Measurements from ENCODE around the gene TBL1X.

The TBL1X gene

DNA sequence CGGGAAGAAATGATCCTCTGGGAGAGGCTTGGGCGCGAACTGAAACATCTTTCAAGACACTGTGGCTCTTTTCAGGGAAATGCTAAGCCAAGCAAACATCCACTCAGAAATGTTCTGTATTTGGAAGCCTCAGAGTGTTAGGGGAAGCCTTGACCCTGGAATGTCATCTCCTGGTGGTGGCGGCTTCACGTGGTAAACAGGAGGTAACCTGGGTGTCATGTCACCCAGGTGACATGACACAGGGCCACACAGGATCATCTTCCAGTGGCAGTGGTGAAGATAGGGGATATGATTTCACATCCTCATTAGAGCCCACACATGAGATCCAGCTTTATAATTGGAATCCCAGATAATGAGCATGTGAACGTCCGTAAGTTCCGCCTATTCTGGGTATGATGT, 140.0 kb downstream of the TBL1X start:
- no peak overlapping the region for H2AFZ ChIP-seq (ENCODE audit: low read length)
- no peak overlapping the region for H3K4me2 ChIP-seq (ENCODE audit: insufficient read depth, low read length, poor library complexity, severe bottlenecking)
- no peak overlapping the region for H2AK5ac ChIP-seq (ENCODE audit: low read depth, low read length)
- H2BK12ac ChIP-seq (ENCODE audit: low read length) = no peak overlapping the region
- no peak overlapping the region for H3K14ac ChIP-seq (ENCODE audit: low read length)
- no peak overlapping the region for H2BK5ac ChIP-seq (ENCODE audit: low read length)
- no peaks in the 10 kb centered on the region for H3K9me3 ChIP-seq (replicated peaks in 1 of 2; ENCODE audit: control insufficient read depth in 2 of 2, insufficient read depth in 1 of 2, low read depth in 1 of 2, low read length in 2 of 2)
- H3K18ac ChIP-seq (ENCODE audit: low read length) = no peak overlapping the region
- no peak overlapping the region for H3K27ac ChIP-seq (replicated peaks; ENCODE audit: low read length)
- H2BK120ac ChIP-seq (ENCODE audit: low read depth, low read length) = no peak overlapping the region
- H3K27me3 ChIP-seq (ENCODE audit: control insufficient read depth in 3 of 3, insufficient read depth in 3 of 3, low read depth in 1 of 3, low read length in 3 of 3) = no peaks in the 10 kb centered on the region
- no peak for DNase-seq (ENCODE audit: low spot score)
- no peak overlapping the region for H4K91ac ChIP-seq (ENCODE audit: low read depth, low read length, poor library complexity)
- H3K36me3 ChIP-seq (replicated peaks in 1 of 2; ENCODE audit: control insufficient read depth in 2 of 2, insufficient read depth in 2 of 2, low read length in 2 of 2) = no peaks in the 10 kb centered on the region
- no peak overlapping the region for H4K8ac ChIP-seq (ENCODE audit: low read depth, low read length)
- H3K79me1 ChIP-seq (ENCODE audit: low read depth, low read length) = peaks cover 2% of the 10 kb centered on the region
- WGBS, 2 donors (ENCODE audit: extremely low coverage in 2 of 2, insufficient read length in 2 of 2, insufficient replicate concordance in 1 of 2) = no CpG with 5 or more reads among the region's 8 CpGs
- H3K23ac ChIP-seq (ENCODE audit: low read depth, low read length, poor library complexity) = no peak overlapping the region
- no peak overlapping the region for H3K4me3 ChIP-seq (ENCODE audit: low read length in 2 of 2)
- H2BK15ac ChIP-seq (ENCODE audit: low read length) = no peak overlapping the region
- no peak overlapping the region for H3K4ac ChIP-seq (ENCODE audit: low read length)
- no peak overlapping the region for H3K9ac ChIP-seq (ENCODE audit: low read depth, low read length, poor library complexity)
- peaks cover 0 to 1% of the 10 kb centered on the region in 2 donors for H3K4me1 ChIP-seq (ENCODE audit: control insufficient read depth in 2 of 2, insufficient read depth in 1 of 2, low read depth in 1 of 2, low read length in 2 of 2)

DNA sequence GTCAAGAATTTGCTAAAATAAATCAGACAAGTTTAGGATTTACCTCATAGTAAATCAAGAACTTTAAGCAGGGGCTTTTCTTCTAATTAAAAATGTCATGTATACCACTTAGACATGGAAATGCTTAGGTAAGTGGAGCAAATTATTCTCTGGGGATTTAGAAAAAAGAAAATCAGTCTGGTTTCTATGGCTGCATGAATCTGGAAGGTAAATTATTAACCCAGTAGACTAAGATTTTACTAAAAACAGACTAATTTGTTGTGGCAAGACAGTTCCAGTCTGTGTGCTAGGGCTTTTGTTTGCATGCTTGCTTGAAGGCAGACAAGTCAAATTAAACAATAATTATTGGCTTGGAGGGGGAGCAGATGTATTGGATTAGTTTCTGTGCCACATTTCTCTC, 140.6 kb downstream of the TBL1X start:
- Histone ChIP-seq H3K14ac (ENCODE audit: low read length) (no peak overlapping the region), H2AK5ac (ENCODE audit: low read depth, low read length) (no peak overlapping the region), H3K4me2 (ENCODE audit: insufficient read depth, low read length, poor library complexity, severe bottlenecking) (no peak overlapping the region), H3K9me3 (replicated peaks in 1 of 2; ENCODE audit: control insufficient read depth in 2 of 2, insufficient read depth in 1 of 2, low read depth in 1 of 2, low read length in 2 of 2) (no peaks in the 10 kb centered on the region), H2AFZ (ENCODE audit: low read length) (no peak overlapping the region), H3K4ac (ENCODE audit: low read length) (no peak overlapping the region), H3K4me3 (ENCODE audit: low read length in 2 of 2) (no peak overlapping the region), H2BK120ac (ENCODE audit: low read depth, low read length) (no peak overlapping the region), H3K18ac (ENCODE audit: low read length) (no peak overlapping the region), H4K91ac (ENCODE audit: low read depth, low read length, poor library complexity) (no peak overlapping the region), H2BK12ac (ENCODE audit: low read length) (no peak overlapping the region), H3K23ac (ENCODE audit: low read depth, low read length, poor library complexity) (no peak overlapping the region), H3K9ac (ENCODE audit: low read depth, low read length, poor library complexity) (no peak overlapping the region), H3K27ac (replicated peaks; ENCODE audit: low read length) (no peak overlapping the region), H3K36me3 (replicated peaks in 1 of 2; ENCODE audit: control insufficient read depth in 2 of 2, insufficient read depth in 2 of 2, low read length in 2 of 2) (no peaks in the 10 kb centered on the region), H3K27me3 (ENCODE audit: control insufficient read depth in 3 of 3, insufficient read depth in 3 of 3, low read depth in 1 of 3, low read length in 3 of 3) (no peaks in the 10 kb centered on the region), H3K4me1 (ENCODE audit: control insufficient read depth in 2 of 2, insufficient read depth in 1 of 2, low read depth in 1 of 2, low read length in 2 of 2) (peaks cover 0 to 2% of the 10 kb centered on the region in 2 donors), H4K8ac (ENCODE audit: low read depth, low read length) (no peak overlapping the region), H3K79me1 (ENCODE audit: low read depth, low read length) (peaks cover 2% of the 10 kb centered on the region), H2BK15ac (ENCODE audit: low read length) (no peak overlapping the region), H2BK5ac (ENCODE audit: low read length) (no peak overlapping the region)
- no peak for DNase-seq (ENCODE audit: low spot score)

DNA sequence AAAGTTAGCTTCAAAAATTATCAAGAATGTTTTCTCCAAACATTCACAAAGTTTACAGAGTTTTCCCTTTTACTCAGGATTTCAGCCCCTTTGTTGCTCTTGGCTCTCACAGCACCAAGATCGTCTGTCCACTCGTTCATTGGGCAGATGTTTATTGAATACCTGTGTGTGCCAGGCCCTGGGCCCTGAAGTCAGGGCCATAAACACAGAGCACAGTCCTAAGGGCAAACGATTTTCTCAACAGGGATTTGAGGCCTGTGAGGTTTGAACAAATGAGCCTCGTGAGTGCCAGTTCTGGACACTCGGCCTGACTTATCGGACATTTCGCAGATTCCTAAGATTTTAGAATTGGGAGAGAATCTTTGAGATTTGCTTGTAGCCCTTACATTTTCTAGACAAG, 142.1 kb downstream of the TBL1X start:
- no peak overlapping the region for H3K4ac ChIP-seq (ENCODE audit: low read length)
- H3K79me1 ChIP-seq (ENCODE audit: low read depth, low read length) = peaks cover 6% of the 10 kb centered on the region
- no CpG with 5 or more reads among the region's 7 CpGs for WGBS, 2 donors (ENCODE audit: extremely low coverage in 2 of 2, insufficient read length in 2 of 2, insufficient replicate concordance in 1 of 2)
- no peak for DNase-seq (ENCODE audit: low spot score)
- no peak overlapping the region for H4K91ac ChIP-seq (ENCODE audit: low read depth, low read length, poor library complexity)
- no peak overlapping the region for H3K4me3 ChIP-seq (ENCODE audit: low read length in 2 of 2)
- no peak overlapping the region for H2BK120ac ChIP-seq (ENCODE audit: low read depth, low read length)
- no peak overlapping the region for H3K18ac ChIP-seq (ENCODE audit: low read length)
- no peak overlapping the region for H3K27ac ChIP-seq (replicated peaks; ENCODE audit: low read length)
- no peak overlapping the region for H3K4me2 ChIP-seq (ENCODE audit: insufficient read depth, low read length, poor library complexity, severe bottlenecking)
- H3K14ac ChIP-seq (ENCODE audit: low read length) = no peak overlapping the region
- H2BK5ac ChIP-seq (ENCODE audit: low read length) = no peak overlapping the region
- no peak overlapping the region for H2AK5ac ChIP-seq (ENCODE audit: low read depth, low read length)
- H3K9ac ChIP-seq (ENCODE audit: low read depth, low read length, poor library complexity) = no peak overlapping the region
- no peaks in the 10 kb centered on the region for H3K27me3 ChIP-seq (ENCODE audit: control insufficient read depth in 3 of 3, insufficient read depth in 3 of 3, low read depth in 1 of 3, low read length in 3 of 3)
- peaks cover 0 to 9% of the 10 kb centered on the region in 2 donors for H3K4me1 ChIP-seq (ENCODE audit: control insufficient read depth in 2 of 2, insufficient read depth in 1 of 2, low read depth in 1 of 2, low read length in 2 of 2)
- H3K36me3 ChIP-seq (replicated peaks in 1 of 2; ENCODE audit: control insufficient read depth in 2 of 2, insufficient read depth in 2 of 2, low read length in 2 of 2) = no peaks in the 10 kb centered on the region
- H2BK15ac ChIP-seq (ENCODE audit: low read length) = no peak overlapping the region
- no peak overlapping the region for H2BK12ac ChIP-seq (ENCODE audit: low read length)
- no peaks in the 10 kb centered on the region for H3K9me3 ChIP-seq (replicated peaks in 1 of 2; ENCODE audit: control insufficient read depth in 2 of 2, insufficient read depth in 1 of 2, low read depth in 1 of 2, low read length in 2 of 2)
- H4K8ac ChIP-seq (ENCODE audit: low read depth, low read length) = no peak overlapping the region
- no peak overlapping the region for H3K23ac ChIP-seq (ENCODE audit: low read depth, low read length, poor library complexity)
- no peak overlapping the region for H2AFZ ChIP-seq (ENCODE audit: low read length)

DNA sequence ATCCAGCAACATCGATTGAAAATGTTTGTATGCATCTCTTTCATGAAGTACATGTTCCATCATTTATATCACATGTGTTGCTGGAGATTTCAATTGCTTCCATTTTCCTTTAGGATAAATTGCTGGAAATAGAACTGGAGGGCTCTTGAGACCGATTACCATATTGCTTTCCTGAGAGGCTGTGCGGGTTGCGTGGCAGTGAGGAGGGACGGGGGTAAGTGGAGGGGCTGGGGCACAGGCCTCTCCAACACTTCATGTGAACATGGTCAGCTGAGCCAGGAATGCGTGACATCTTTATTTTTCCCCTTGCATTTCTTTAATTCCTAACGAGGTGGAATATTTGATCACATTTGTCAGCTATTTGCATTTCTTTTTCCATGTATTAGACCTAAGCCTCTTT, 144.6 kb downstream of the TBL1X start:
- H3K9ac ChIP-seq (ENCODE audit: low read depth, low read length, poor library complexity) = no peak overlapping the region
- H3K18ac ChIP-seq (ENCODE audit: low read length) = no peak overlapping the region
- no peak overlapping the region for H4K91ac ChIP-seq (ENCODE audit: low read depth, low read length, poor library complexity)
- no peak overlapping the region for H3K4ac ChIP-seq (ENCODE audit: low read length)
- H2BK120ac ChIP-seq (ENCODE audit: low read depth, low read length) = no peak overlapping the region
- no peaks in the 10 kb centered on the region for H3K36me3 ChIP-seq (replicated peaks in 1 of 2; ENCODE audit: control insufficient read depth in 2 of 2, insufficient read depth in 2 of 2, low read length in 2 of 2)
- H2BK5ac ChIP-seq (ENCODE audit: low read length) = no peak overlapping the region
- H3K79me1 ChIP-seq (ENCODE audit: low read depth, low read length) = peaks cover 3% of the 10 kb centered on the region
- no peaks in the 10 kb centered on the region for H3K27me3 ChIP-seq (ENCODE audit: control insufficient read depth in 3 of 3, insufficient read depth in 3 of 3, low read depth in 1 of 3, low read length in 3 of 3)
- H2BK15ac ChIP-seq (ENCODE audit: low read length) = no peak overlapping the region
- WGBS, 2 donors (ENCODE audit: extremely low coverage in 2 of 2, insufficient read length in 2 of 2, insufficient replicate concordance in 1 of 2) = no CpG with 5 or more reads among the region's 7 CpGs
- H3K14ac ChIP-seq (ENCODE audit: low read length) = no peak overlapping the region
- no peak overlapping the region for H2AFZ ChIP-seq (ENCODE audit: low read length)
- peaks cover 0 to 9% of the 10 kb centered on the region in 2 donors for H3K4me1 ChIP-seq (ENCODE audit: control insufficient read depth in 2 of 2, insufficient read depth in 1 of 2, low read depth in 1 of 2, low read length in 2 of 2)
- no peak overlapping the region for H4K8ac ChIP-seq (ENCODE audit: low read depth, low read length)
- no peak overlapping the region for H3K4me3 ChIP-seq (ENCODE audit: low read length in 2 of 2)
- no peak for DNase-seq (ENCODE audit: low spot score)
- H3K27ac ChIP-seq (replicated peaks; ENCODE audit: low read length) = no peak overlapping the region
- H2AK5ac ChIP-seq (ENCODE audit: low read depth, low read length) = no peak overlapping the region
- H3K4me2 ChIP-seq (ENCODE audit: insufficient read depth, low read length, poor library complexity, severe bottlenecking) = no peak overlapping the region
- H3K23ac ChIP-seq (ENCODE audit: low read depth, low read length, poor library complexity) = no peak overlapping the region
- H3K9me3 ChIP-seq (replicated peaks in 1 of 2; ENCODE audit: control insufficient read depth in 2 of 2, insufficient read depth in 1 of 2, low read depth in 1 of 2, low read length in 2 of 2) = no peaks in the 10 kb centered on the region
- H2BK12ac ChIP-seq (ENCODE audit: low read length) = no peak overlapping the region

Data from neuronal stem cell (in vitro differentiated cells).